PC-3 (cell line): ENCODE results near the gene BEST2. TPM values are rescaled to one million over a fixed set of nuclear protein-coding genes. Genes with fewer than 3 reads are reported as not detected.
"Not testable (repeated sequence)": the region's sequence is repeated elsewhere in the genome, so short reads cannot be mapped to it uniquely, and the experiment has no call there.

Experiments used
- ATAC-seq: fragments of 200-7000 bp; cut with Tn5 transposase; 2 replicates; pipeline ENCODE4 v1.9.1; 2020; ENCODE audit warnings: mild to moderate bottlenecking, moderate library complexity
- BruUV-seq: library from RNA; stranded (reverse); fragments of 400-500 nt; replicated peaks from 2 replicates; lab custom pipeline; 2021; lab: Mats Ljungman, UMichigan
- CTCF ChIA-PET: fragments of 300-600 bp; sonication (Branson Sonifier 250); formaldehyde crosslinking; loops from one replicate; lab custom pipeline; 2022; ENCODE audit warnings: antibody characterized with exemption; lab: Charles Lee
- POLR2A ChIA-PET: fragments of 300-600 bp; sonication (Branson Sonifier 250); formaldehyde crosslinking; loops from one replicate; lab custom pipeline; 2022; ENCODE audit warnings: antibody characterized with exemption; ENCODE audit not compliant: unreplicated experiment; lab: Charles Lee
- DNase-seq: peaks from one replicate; pipeline ENCODE4 v3.0.0-alpha.2; 2015
- H2AFZ ChIP-seq: fragments of 300-600 bp; sonication (generic); 2 replicates; pipeline ENCODE4 v1.6.0; 2016; ENCODE audit warnings: antibody characterized with exemption, low read length
- H3F3A ChIP-seq: fragments of 300-600 bp; sonication (generic); one replicate; pipeline ENCODE4 v1.6.0; 2017; ENCODE audit warnings: antibody characterized with exemption, low read length, control low read depth, mild to moderate bottlenecking; ENCODE audit not compliant: unreplicated experiment
- H3K27ac ChIP-seq: fragments of 300-600 bp; sonication (generic); 2 replicates; pipeline ENCODE4 v1.5.1; 2016; ENCODE audit warnings: mild to moderate bottlenecking, low read length
- H3K27me3 ChIP-seq: fragments of 300-600 bp; sonication (generic); 2 replicates; pipeline ENCODE4 v1.6.1; 2016; ENCODE audit warnings: low read length, mixed read lengths
- H3K36me3 ChIP-seq: fragments of 300-600 bp; sonication (generic); 2 replicates; pipeline ENCODE4 v1.6.1; 2016; ENCODE audit warnings: low read depth, mixed run types, low read length, mixed read lengths
- H3K4me1 ChIP-seq: fragments of 300-600 bp; sonication (generic); 2 replicates; pipeline ENCODE4 v1.5.1; 2016; ENCODE audit warnings: low read length; ENCODE audit not compliant: insufficient read depth
- H3K4me2 ChIP-seq: fragments of 300-600 bp; sonication (generic); 2 replicates; pipeline ENCODE4 v1.6.0; 2016; ENCODE audit warnings: low read length
- H3K4me3 ChIP-seq: fragments of 300-600 bp; sonication (generic); 2 replicates; pipeline ENCODE4 v1.5.1; 2016; ENCODE audit warnings: mild to moderate bottlenecking, low read length, mixed read lengths
- H3K79me2 ChIP-seq: fragments of 300-600 bp; sonication (generic); 2 replicates; pipeline ENCODE4 v1.6.1; 2017; ENCODE audit warnings: low read length, mixed read lengths
- H3K9ac ChIP-seq: fragments of 300-600 bp; sonication (generic); 2 replicates; pipeline ENCODE4 v1.6.0; 2016; ENCODE audit warnings: mild to moderate bottlenecking, low read length
- H3K9me2 ChIP-seq: fragments of 300-600 bp; sonication (generic); replicated peaks from 2 replicates; pipeline ENCODE4 v1.6.1; 2016; ENCODE audit warnings: mixed run types, low read length, mixed read lengths
- H3K9me3 ChIP-seq: fragments of 300-600 bp; sonication (generic); 2 replicates; pipeline ENCODE4 v1.6.1; 2016; ENCODE audit warnings: low read length, mixed read lengths
- H4K20me1 ChIP-seq: fragments of 300-600 bp; sonication (generic); 2 replicates; pipeline ENCODE4 v1.6.1; 2016; ENCODE audit warnings: low read length, mixed read lengths
- CTCF ChIP-seq: fragments of 300-600 bp; sonication (generic); conservative IDR thresholded peaks from 2 replicates; pipeline ENCODE4 v1.5.1; 2017; ENCODE audit warnings: antibody characterized with exemption, low read depth, mild to moderate bottlenecking, low read length
- EZH2 ChIP-seq: fragments of 300-600 bp; sonication (generic); IDR thresholded peaks from one replicate; pipeline ENCODE4 v1.6.1; 2017; ENCODE audit warnings: antibody characterized with exemption, mild to moderate bottlenecking, low read length; ENCODE audit not compliant: unreplicated experiment
- EZH2phosphoT487 ChIP-seq: fragments of 300-600 bp; sonication (generic); IDR thresholded peaks from 2 replicates; pipeline ENCODE4 v1.6.1; 2018; ENCODE audit warnings: mild to moderate bottlenecking, antibody characterized with exemption, low read length, borderline replicate concordance
- intact Hi-C: fragments of 100-400 bp; cut with micrococcal nuclease; formaldehyde crosslinking; loops from 2 replicates; pipeline ENCODE4 v1.9.0; 2023
- total RNA-seq: library from RNA; depleted of rRNA; stranded (reverse); fragments of >200 nt; gene quantifications from 2 replicates; pipeline ENCODE4 v1.2.3, GENCODE V29; 2014

Gene BEST2
- total RNA-seq, 1 experiment from 2014 or later, result 0.07 TPM

DNA sequence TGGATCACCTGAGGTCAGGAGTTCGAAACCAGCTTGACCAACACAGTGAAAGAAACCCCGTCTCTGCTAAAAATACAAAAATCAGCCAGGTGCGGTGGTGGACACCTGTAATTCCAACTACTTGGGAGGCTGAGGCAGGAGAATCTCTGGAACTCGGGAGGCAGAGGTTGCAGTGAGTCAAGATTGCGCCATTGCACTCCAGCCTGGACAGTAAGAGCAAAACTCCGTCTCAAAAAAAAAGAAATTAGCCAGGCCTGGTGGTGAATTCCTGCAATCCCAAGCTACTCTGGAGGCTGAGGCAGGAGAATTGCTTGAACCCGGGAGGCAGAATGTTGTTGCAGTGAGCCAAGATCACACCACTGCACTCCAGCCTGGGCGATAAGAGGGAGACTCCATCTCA, 43.0 kb upstream of the BEST2 start:
- DNase-seq, result no peak
- Histone ChIP-seq H3K9ac (no peak overlapping the region), H3K4me3 (no peak overlapping the region), H3K27ac (no peak overlapping the region), H3K4me1 (no peaks in the 10 kb centered on the region), H3K79me2 (no peaks in the 10 kb centered on the region), H3K4me2 (no peak overlapping the region), H2AFZ (no peak overlapping the region), H3F3A (no peaks in the 10 kb centered on the region), H3K9me3 (no peaks in the 10 kb centered on the region), H3K27me3 (no peaks in the 10 kb centered on the region), H4K20me1 (no peaks in the 10 kb centered on the region), H3K9me2 (no peaks in the 10 kb centered on the region), H3K36me3 (peaks cover 70% of the 10 kb centered on the region)
- ATAC-seq, result no peak
- intact Hi-C loops, result no loop called here
- POLR2A ChIA-PET, result no interaction called here
- TF ChIP-seq EZH2phosphoT487 (no peak), CTCF (no peak), EZH2 (no peak)
- BruUV-seq, result no TSS peak
- CTCF ChIA-PET, result no interaction called here

- ATAC-seq (no peak), DNase-seq (no peak)
- Histone ChIP-seq H3K27me3 (no peaks in the 10 kb centered on the region), H3K79me2 (peaks cover 9% of the 10 kb centered on the region), H3K4me3 (no peak overlapping the region), H3K9ac (no peak overlapping the region), H3K27ac (no peak overlapping the region), H3K9me2 (no peaks in the 10 kb centered on the region), H3K9me3 (no peaks in the 10 kb centered on the region), H4K20me1 (no peaks in the 10 kb centered on the region), H3K4me2 (no peak overlapping the region), H3K4me1 (no peaks in the 10 kb centered on the region), H2AFZ (no peak overlapping the region), H3K36me3 (peaks cover 74% of the 10 kb centered on the region), H3F3A (no peaks in the 10 kb centered on the region)
- POLR2A ChIA-PET, result interaction anchor here (0.6 kb wide), 1 partner anchor 11 kb away, joined by 3 read pairs; no protein-coding TSS in a partner anchor
- TF ChIP-seq CTCF, result no peak
- TF ChIP-seq EZH2phosphoT487, result no peak
- no peak for TF ChIP-seq EZH2
- CTCF ChIA-PET, result no interaction called here
- BruUV-seq, result no TSS peak
- intact Hi-C loops, result no loop called here
Observed at GRCh38 chr19:12711187-12711586, 40.4 kb upstream of the BEST2 start.

- H2AFZ ChIP-seq, H3K4me3 ChIP-seq, H3F3A ChIP-seq, H3K27me3 ChIP-seq, H3K9me2 ChIP-seq, H3K9me3 ChIP-seq, H4K20me1 ChIP-seq, POLR2A ChIA-PET, DNase-seq, intact Hi-C loops, H3K27ac ChIP-seq, CTCF ChIA-PET, ATAC-seq, H3K4me2 ChIP-seq, BruUV-seq, H3K4me1 ChIP-seq, H3K9ac ChIP-seq: not testable (repeated sequence)
- peaks cover 18% of the 10 kb centered on the region for H3K79me2 ChIP-seq
- H3K36me3 ChIP-seq, result peaks cover 70% of the 10 kb centered on the region
Observed at GRCh38 chr19:12712077-12712476, 39.5 kb upstream of the BEST2 start.

- H3K9ac ChIP-seq, POLR2A ChIA-PET, H3K27ac ChIP-seq, intact Hi-C loops, H3K4me3 ChIP-seq, H3K27me3 ChIP-seq, H3K4me1 ChIP-seq, BruUV-seq, H4K20me1 ChIP-seq, H3K9me2 ChIP-seq, ATAC-seq, H2AFZ ChIP-seq, H3K9me3 ChIP-seq, H3F3A ChIP-seq, DNase-seq, H3K4me2 ChIP-seq: not testable (repeated sequence)
- CTCF ChIA-PET, result interaction anchor here (1.1 kb wide), 1 partner anchor 44 kb away, joined by 4 read pairs; no protein-coding TSS in a partner anchor
- Histone ChIP-seq H3K36me3 (peaks cover 74% of the 10 kb centered on the region), H3K79me2 (peaks cover 30% of the 10 kb centered on the region)
Observed at GRCh38 chr19:12713304-12713703, 38.3 kb upstream of the BEST2 start.
